ENCODE results near the gene TMEM69.

DNA sequence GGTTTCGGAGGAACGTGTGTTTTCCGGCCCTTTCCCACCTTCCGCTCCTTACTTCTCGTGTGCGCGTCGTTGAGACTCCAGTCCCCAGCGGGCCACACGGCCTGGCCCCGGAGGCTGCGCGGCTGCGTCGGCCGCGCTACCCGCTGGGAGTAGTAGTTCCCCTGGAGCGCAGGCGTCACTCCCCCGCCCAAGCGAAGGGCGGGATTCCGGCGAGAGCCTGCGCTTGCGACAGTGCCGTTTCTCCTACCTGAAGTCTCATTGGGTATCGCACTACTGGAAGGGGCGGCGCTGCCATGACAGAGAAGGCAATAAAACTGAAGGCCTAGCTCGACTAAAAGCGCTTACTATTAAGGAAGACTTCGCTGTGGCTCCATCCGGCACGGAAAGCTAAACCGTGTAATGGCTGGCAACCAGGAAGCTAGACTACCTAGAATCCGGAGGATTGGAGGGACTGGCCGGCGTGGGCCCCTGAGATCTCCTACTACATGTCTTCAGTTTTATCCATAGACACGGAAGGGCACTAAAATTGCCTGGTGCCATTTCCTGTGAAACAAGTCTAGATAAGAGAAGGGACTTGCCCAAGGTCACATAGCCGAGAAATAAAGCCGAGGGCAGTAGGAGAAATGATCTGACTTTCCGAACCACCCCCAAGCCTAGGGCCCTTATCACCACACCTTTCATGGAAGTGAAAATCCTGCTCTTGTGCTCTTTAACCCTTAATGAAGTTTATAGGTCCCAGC is 797 bp upstream of the TMEM69 start:
- TF ChIP-seq, protein P1, sequence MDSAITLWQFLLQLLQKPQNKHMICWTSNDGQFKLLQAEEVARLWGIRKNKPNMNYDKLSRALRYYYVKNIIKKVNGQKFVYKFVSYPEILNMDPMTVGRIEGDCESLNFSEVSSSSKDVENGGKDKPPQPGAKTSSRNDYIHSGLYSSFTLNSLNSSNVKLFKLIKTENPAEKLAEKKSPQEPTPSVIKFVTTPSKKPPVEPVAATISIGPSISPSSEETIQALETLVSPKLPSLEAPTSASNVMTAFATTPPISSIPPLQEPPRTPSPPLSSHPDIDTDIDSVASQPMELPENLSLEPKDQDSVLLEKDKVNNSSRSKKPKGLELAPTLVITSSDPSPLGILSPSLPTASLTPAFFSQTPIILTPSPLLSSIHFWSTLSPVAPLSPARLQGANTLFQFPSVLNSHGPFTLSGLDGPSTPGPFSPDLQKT (IDR thresholded peaks at IDR 0.05; ENCODE audit: borderline replicate concordance, low read depth, low read length): no peak
- TF ChIP-seq ZFP3 (tag by site-specific recombination; IDR thresholded peaks at IDR 0.05; ENCODE audit: low read depth) (no peak), ZNF747 (tag by site-specific recombination; IDR thresholded peaks at IDR 0.05) (no peak), ZFP41 (tag by site-specific recombination; IDR thresholded peaks at IDR 0.05; ENCODE audit: borderline replicate concordance) (no peak), YY1 (tag by site-specific recombination; IDR thresholded peaks at IDR 0.05) (peak; percentile 67), ZNF274 (IDR thresholded peaks at IDR 0.05; ENCODE audit: low read length) (no peak), ZNF274 (tag by site-specific recombination; IDR thresholded peaks at IDR 0.05; ENCODE audit: borderline replicate concordance) (no peak)
- TF ChIP-seq, protein P2, sequence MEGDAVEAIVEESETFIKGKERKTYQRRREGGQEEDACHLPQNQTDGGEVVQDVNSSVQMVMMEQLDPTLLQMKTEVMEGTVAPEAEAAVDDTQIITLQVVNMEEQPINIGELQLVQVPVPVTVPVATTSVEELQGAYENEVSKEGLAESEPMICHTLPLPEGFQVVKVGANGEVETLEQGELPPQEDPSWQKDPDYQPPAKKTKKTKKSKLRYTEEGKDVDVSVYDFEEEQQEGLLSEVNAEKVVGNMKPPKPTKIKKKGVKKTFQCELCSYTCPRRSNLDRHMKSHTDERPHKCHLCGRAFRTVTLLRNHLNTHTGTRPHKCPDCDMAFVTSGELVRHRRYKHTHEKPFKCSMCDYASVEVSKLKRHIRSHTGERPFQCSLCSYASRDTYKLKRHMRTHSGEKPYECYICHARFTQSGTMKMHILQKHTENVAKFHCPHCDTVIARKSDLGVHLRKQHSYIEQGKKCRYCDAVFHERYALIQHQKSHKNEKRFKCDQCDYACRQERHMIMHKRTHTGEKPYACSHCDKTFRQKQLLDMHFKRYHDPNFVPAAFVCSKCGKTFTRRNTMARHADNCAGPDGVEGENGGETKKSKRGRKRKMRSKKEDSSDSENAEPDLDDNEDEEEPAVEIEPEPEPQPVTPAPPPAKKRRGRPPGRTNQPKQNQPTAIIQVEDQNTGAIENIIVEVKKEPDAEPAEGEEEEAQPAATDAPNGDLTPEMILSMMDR (tag by site-specific recombination; IDR thresholded peaks at IDR 0.05): no peak
